Measurements from ENCODE around the gene SLC6A2.

- TF ChIP-seq CTCF (IDR thresholded peaks at IDR 0.05), result no peak
- TF ChIP-seq EP300 (IDR thresholded peaks at IDR 0.05), result no peak
- TF ChIP-seq POLR2A (IDR thresholded peaks at IDR 0.05), result no peak
Measured at GRCh38 chr16:55672471-55672870, 16.7 kb downstream of the SLC6A2 start.
